ENCODE results near the gene CA11.

CA11 gene

GRCh38 chr19:48630296-48631063 lies 15.5 kb downstream of the CA11 start:
- no peak for DNase-seq (ENCODE audit: low spot score)
- no peak for TF ChIP-seq CTCF (IDR thresholded peaks at IDR 0.05; ENCODE audit: extremely low read depth, missing control alignments)

GRCh38 chr19:48629599-48630295 lies 16.2 kb downstream of the CA11 start:
- DNase-seq (ENCODE audit: low spot score) = no peak
- no peak for TF ChIP-seq CTCF (IDR thresholded peaks at IDR 0.05; ENCODE audit: extremely low read depth, missing control alignments)

- DNase-seq (ENCODE audit: low spot score) = no peak
- TF ChIP-seq CTCF (IDR thresholded peaks at IDR 0.05; ENCODE audit: extremely low read depth, missing control alignments) = no peak
Observed at GRCh38 chr19:48629297-48629598, 16.7 kb downstream of the CA11 start.

GRCh38 chr19:48628486-48629296 lies 17.3 kb downstream of the CA11 start:
- no peak for DNase-seq (ENCODE audit: low spot score)
- no peak for TF ChIP-seq CTCF (IDR thresholded peaks at IDR 0.05; ENCODE audit: extremely low read depth, missing control alignments)

GRCh38 chr19:48627865-48628314 lies 18.1 kb downstream of the CA11 start:
- TF ChIP-seq CTCF (IDR thresholded peaks at IDR 0.05; ENCODE audit: extremely low read depth, missing control alignments) = no peak
- DNase-seq (ENCODE audit: low spot score) = no peak

GRCh38 chr19:48627201-48627864 lies 18.7 kb downstream of the CA11 start:
- TF ChIP-seq CTCF (IDR thresholded peaks at IDR 0.05; ENCODE audit: extremely low read depth, missing control alignments) = no peak

More at GRCh38 chr19:48627201-48627864, 18.7 kb downstream of the CA11 start:
- no peak for DNase-seq (ENCODE audit: low spot score)
